ENCODE results near the gene AMOTL2.

The AMOTL2 gene

DNA sequence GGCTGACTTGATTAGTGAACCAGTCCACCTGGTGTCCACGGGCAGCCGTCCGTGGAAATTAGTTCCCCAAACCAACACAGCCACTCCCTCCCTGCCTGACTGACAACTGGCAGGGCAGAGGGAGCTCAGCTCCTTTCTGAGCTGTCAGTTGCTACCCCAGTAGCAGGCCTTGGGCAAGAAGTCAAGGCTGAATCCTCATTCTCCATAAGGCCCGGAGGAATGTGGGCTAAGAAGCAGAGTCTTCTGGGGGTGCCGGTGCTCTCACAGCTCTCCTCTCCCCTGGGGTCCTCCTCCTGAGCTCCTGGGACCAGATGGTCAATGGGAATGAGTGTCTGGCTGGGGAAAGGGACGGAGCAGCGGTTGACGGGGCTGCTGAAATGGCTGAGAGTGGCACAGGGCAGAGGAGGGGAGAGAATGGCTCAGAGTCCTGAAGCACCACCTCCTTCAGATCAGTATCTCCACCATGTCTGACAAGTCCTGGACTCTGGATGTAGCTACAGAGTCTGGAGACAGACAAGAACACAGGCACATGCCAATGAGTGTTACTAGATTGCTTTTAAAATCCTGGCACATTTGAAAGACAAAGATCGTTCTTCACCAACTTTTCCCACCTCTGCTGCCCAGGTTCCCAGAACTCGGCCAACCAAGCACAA lies 16.9 kb downstream of the AMOTL2 start:
- TF ChIP-seq, protein P1, sequence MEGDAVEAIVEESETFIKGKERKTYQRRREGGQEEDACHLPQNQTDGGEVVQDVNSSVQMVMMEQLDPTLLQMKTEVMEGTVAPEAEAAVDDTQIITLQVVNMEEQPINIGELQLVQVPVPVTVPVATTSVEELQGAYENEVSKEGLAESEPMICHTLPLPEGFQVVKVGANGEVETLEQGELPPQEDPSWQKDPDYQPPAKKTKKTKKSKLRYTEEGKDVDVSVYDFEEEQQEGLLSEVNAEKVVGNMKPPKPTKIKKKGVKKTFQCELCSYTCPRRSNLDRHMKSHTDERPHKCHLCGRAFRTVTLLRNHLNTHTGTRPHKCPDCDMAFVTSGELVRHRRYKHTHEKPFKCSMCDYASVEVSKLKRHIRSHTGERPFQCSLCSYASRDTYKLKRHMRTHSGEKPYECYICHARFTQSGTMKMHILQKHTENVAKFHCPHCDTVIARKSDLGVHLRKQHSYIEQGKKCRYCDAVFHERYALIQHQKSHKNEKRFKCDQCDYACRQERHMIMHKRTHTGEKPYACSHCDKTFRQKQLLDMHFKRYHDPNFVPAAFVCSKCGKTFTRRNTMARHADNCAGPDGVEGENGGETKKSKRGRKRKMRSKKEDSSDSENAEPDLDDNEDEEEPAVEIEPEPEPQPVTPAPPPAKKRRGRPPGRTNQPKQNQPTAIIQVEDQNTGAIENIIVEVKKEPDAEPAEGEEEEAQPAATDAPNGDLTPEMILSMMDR (conservative IDR thresholded peaks at IDR 0.05; ENCODE audit: low read depth, low read length): no peak
- no peak overlapping the region for H3K4me3 ChIP-seq (ENCODE audit: low read length)
- no peak for DNase-seq (ENCODE audit: low read depth)

DNA sequence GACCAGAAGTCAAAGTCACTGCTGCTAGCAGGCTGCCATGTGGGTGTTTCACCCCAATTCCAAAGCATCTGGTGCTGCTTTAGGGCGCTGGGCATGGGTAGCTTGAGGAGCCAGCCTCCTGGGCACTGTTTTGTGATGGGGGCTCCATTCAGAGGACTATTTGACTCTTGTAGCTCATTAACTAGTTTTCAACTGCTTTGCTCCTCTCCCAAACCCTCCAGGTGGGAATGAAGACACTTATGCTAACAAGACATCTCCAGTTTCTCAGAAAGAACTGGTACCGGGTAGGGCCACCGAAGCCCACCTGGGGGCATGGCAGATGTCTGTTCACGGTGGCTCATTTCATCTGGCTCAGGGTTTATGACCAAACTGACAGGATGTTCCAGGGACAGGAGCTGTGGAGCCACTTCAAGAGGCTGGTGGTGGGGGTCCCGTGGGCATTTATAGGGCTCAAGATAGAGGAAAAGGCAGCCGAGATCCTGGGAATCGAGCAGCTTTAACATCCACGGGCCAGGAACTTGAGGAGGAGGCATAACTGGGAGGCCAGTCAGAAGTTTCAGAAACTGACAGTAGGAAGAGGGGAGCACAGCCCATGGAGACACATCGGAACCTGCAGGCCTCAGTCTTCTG lies 17.7 kb downstream of the AMOTL2 start:
- TF ChIP-seq, protein P1 (conservative IDR thresholded peaks at IDR 0.05; ENCODE audit: low read depth, low read length): no peak
- DNase-seq (ENCODE audit: low read depth): no peak
- no peak overlapping the region for H3K4me3 ChIP-seq (ENCODE audit: low read length)

DNA sequence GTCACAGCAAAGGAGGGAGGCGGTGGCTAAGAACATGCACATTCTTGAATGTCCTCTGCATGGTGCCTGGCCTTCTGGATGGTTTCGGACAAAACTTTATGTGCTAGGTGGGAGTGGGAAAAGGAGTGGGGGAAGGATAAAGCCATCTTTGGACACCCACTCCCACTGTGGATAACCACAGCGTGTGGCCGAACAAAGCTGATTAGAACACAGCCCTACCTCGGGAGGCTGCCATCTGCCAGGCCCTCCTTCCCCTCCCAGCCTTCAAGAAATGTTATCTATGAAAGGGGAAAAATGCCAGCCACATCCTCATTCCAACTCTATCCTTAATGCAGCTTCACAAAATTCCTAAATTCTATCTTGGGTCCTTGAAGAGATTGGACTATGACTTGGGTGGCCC lies 18.8 kb downstream of the AMOTL2 start:
- DNase-seq (ENCODE audit: low read depth): no peak
- H3K4me3 ChIP-seq (ENCODE audit: low read length): no peak overlapping the region
- TF ChIP-seq, protein P1 (conservative IDR thresholded peaks at IDR 0.05; ENCODE audit: low read depth, low read length): no peak

DNA sequence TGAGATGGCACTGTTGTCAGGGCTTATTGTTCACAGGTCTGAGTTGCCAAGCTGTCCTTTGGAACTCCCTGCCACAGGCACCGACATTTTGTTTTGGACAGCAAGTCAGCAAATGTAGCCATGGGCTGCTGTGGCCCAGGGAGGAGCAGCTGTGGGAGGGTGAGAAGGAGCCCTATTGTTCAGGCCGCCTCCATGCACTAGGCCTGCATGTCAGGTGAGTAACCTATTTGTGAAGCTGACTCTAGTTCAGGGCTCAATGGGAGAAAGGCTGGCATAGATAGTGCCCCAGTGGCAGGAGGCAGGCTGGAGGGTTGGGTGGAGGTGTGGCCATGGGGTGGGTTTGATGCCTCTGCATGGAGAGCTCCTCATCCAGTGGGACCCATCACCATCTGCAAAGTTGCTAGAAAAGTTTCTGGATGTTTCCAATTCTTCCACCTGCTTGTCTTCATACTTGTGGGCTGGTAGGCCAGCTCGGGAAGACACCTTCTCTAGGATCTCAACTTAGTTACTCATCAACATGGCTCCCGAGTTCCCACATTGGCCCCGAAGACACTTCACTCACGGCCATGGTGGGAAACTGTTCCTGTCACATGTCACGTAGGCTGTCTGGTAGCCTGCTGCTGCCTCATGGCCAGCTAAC lies 19.5 kb downstream of the AMOTL2 start:
- TF ChIP-seq, protein P1 (conservative IDR thresholded peaks at IDR 0.05; ENCODE audit: low read depth, low read length): no peak
- H3K4me3 ChIP-seq (ENCODE audit: low read length): no peak overlapping the region

DNA sequence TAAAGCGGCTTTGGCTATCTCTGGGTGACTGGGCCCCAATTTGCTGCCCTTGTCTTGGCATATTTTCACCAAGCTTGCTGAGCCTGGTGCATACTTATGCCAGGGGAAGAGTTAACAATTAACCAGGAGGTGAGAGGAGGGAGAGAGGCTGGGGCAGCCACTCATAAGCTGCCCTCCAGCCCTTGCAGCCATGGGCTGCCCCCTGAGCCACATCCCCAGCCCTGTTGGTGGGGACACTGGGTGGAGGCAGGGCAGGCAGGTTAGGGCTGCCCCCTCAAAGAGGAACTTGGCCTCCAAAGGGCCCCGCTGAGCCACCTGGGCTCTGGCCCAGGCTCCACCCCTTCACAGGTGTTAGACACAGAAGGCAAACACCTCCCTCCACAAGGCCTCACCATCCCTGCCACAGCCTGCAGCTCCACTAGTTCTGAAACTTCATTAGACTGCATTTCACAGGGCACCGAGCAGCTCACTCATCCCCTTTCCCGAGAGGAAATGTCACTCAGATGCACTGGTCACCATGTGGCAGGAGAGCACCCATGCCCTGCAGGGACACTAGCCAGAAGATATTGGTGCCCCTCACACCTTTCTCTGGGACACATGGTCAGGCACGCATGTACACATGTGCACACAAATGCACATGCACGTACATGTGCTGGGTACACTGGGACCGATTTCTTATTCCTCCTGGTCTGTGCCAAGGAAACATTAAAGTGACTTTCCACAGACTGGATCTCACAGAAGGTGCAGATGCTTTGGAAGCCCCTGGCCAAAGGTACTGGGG lies 20.2 kb downstream of the AMOTL2 start:
- TF ChIP-seq, protein P1 (conservative IDR thresholded peaks at IDR 0.05; ENCODE audit: low read depth, low read length): no peak
- no peak for DNase-seq (ENCODE audit: low read depth)
- no peak overlapping the region for H3K4me3 ChIP-seq (ENCODE audit: low read length)

More for the DNA sequence above, 19.5 kb downstream of the AMOTL2 start:
- DNase-seq (ENCODE audit: low read depth): no peak

DNA sequence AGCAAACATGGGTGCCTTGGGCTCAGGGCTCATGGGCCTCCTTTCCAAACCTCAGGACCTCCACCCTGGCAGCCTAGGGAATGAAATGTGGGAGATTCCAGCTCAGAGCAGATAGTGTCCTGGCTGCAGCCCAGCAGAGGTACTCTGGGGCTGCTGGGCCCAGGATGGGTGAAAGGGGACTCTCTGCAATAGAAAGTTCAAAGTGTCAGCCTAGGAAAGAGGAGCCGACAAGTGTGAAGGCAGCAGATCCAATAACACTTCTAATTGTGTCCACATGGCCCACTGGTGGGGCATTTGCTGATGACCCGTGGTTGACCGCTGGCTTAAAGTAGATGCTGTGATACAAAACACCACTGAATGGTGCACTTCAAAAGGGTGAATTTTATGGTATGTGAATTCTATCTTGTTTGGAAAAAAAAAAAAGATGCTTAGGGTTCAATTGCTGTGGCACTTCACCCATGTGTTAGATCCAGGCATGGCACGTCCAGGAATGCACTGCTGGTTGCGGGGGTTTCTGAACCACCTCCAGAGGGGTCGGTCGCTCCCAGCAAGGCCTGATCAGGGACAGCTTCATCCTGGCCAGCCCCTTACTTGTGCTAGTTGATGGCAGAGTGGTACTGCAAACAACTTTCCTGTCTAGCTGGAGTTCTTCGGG lies 20.9 kb downstream of the AMOTL2 start:
- no peak overlapping the region for H3K4me3 ChIP-seq (ENCODE audit: low read length)
- no peak for DNase-seq (ENCODE audit: low read depth)
- TF ChIP-seq, protein P1 (conservative IDR thresholded peaks at IDR 0.05; ENCODE audit: low read depth, low read length): no peak

All from retinal pigment epithelial cell (primary cell).